Thyroid gland (tissue), 4 donors: ENCODE results near the gene CNNM3.

ENCODE experiments used
- CTCF ChIP-seq, 6 experiments: fragments of 200-600 bp in 3 of 6; fragments of 450-650 bp in 3 of 6; sonication (generic) in 3 of 6; IDR thresholded peaks; one replicate each; pipeline ENCODE4 v1.5.1; 2016 to 2019; ENCODE audit warnings: antibody characterized with exemption in 6 of 6, mild to moderate bottlenecking in 2 of 6, inconsistent platforms in 1 of 6, moderate library complexity in 1 of 6
- POLR2A ChIP-seq, 2 donors: fragments of 450-650 bp; IDR thresholded peaks; one replicate each; pipeline ENCODE4 v1.6.1; 2017; ENCODE audit warnings: antibody characterized with exemption in 2 of 2, mild to moderate bottlenecking in 2 of 2, moderate library complexity in 1 of 2

DNA sequence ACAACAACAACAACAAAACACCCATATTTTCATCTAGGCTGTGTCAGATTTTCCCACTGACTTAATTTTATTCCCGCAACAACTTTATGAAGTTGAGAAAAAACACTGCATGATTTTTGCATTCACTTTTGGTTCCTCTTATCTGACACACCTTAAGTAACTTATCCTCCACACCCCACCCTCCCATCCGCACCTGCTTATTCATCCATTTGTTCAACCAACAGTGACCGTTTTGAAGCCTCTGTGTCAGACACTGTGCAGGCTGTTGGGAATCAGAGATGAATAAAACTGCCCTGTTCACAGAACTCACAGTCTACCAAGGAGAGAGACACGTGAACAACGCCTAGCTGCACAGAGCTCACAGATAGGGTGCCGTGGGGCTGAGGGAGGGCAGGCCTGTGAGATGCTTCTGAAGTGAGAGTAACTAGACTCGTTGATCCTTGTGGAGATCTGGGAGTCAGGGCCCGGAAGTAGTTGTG, 47.9 kb upstream of the CNNM3 start:
- TF ChIP-seq CTCF (IDR thresholded peaks at IDR 0.05) (no peak), POLR2A (IDR thresholded peaks at IDR 0.05) (no peak)
